Measurements from ENCODE around the gene ZNF385B. TPM values are rescaled to one million over a fixed set of nuclear protein-coding genes. Genes with fewer than 3 reads are reported as not detected.

The ZNF385B gene
- total RNA-seq, 1 experiment from 2014 or later = 0.28 TPM

DNA sequence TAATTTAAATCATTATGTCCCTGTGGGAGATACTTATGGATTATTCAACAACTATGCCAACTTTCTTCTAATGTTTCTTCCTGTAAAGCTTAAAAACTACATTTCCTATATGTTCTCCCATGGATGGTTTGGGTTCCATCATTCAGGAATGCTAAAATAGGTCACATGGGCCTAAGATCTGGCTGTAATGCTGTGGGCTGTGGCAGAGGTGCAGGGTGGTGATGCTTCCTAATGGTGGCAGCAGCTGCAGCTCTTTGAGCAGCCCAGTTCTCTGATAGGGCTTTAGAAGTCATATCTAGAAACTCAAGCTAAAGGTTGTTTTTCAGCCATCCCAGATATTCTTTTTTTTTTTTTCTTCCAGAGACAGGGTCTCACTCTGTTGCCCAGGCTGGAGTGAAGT is 266.1 kb downstream of the ZNF385B start:
- Histone ChIP-seq H3K4me1 (ENCODE audit: control insufficient read depth, insufficient read depth, low read length) (no peaks in the 10 kb centered on the region), H3K27me3 (ENCODE audit: control insufficient read depth, insufficient read depth, low read length) (no peaks in the 10 kb centered on the region), H3K36me3 (ENCODE audit: control insufficient read depth, insufficient read depth, low read length) (no peaks in the 10 kb centered on the region), H3K4me3 (ENCODE audit: low read depth in 2 of 2, low read length in 2 of 2) (no peak overlapping the region), H3K27ac (ENCODE audit: low read length) (no peak overlapping the region), H3K9me3 (ENCODE audit: control insufficient read depth, insufficient read depth, low read depth, low read length) (no peaks in the 10 kb centered on the region)
- intact Hi-C loops (cut with micrococcal nuclease; ENCODE audit: unreplicated experiment) (no loop called here), in situ Hi-C loops (cut with HindIII; ENCODE audit: low pct_unique_long_range_greater_than_20kb, low sequenced_read_pairs) (no loop called here)
- ATAC-seq (no peak), DNase-seq (ENCODE audit: low read depth, low spot score) (no peak)
- ChIA-PET POLR2A (no interaction called here), CTCF (no interaction called here)
- no TSS peak for BruUV-seq (replicated peaks)
- TF ChIP-seq, protein P1, sequence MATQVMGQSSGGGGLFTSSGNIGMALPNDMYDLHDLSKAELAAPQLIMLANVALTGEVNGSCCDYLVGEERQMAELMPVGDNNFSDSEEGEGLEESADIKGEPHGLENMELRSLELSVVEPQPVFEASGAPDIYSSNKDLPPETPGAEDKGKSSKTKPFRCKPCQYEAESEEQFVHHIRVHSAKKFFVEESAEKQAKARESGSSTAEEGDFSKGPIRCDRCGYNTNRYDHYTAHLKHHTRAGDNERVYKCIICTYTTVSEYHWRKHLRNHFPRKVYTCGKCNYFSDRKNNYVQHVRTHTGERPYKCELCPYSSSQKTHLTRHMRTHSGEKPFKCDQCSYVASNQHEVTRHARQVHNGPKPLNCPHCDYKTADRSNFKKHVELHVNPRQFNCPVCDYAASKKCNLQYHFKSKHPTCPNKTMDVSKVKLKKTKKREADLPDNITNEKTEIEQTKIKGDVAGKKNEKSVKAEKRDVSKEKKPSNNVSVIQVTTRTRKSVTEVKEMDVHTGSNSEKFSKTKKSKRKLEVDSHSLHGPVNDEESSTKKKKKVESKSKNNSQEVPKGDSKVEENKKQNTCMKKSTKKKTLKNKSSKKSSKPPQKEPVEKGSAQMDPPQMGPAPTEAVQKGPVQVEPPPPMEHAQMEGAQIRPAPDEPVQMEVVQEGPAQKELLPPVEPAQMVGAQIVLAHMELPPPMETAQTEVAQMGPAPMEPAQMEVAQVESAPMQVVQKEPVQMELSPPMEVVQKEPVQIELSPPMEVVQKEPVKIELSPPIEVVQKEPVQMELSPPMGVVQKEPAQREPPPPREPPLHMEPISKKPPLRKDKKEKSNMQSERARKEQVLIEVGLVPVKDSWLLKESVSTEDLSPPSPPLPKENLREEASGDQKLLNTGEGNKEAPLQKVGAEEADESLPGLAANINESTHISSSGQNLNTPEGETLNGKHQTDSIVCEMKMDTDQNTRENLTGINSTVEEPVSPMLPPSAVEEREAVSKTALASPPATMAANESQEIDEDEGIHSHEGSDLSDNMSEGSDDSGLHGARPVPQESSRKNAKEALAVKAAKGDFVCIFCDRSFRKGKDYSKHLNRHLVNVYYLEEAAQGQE (IDR thresholded peaks at IDR 0.05; ENCODE audit: insufficient read depth in 1 of 2, low read depth in 2 of 2, low read length in 1 of 2) = no peak
- no peak for TF ChIP-seq POLR2AphosphoS5 (IDR thresholded peaks at IDR 0.05; ENCODE audit: low read depth, low read length)
- TF ChIP-seq, protein P2, sequence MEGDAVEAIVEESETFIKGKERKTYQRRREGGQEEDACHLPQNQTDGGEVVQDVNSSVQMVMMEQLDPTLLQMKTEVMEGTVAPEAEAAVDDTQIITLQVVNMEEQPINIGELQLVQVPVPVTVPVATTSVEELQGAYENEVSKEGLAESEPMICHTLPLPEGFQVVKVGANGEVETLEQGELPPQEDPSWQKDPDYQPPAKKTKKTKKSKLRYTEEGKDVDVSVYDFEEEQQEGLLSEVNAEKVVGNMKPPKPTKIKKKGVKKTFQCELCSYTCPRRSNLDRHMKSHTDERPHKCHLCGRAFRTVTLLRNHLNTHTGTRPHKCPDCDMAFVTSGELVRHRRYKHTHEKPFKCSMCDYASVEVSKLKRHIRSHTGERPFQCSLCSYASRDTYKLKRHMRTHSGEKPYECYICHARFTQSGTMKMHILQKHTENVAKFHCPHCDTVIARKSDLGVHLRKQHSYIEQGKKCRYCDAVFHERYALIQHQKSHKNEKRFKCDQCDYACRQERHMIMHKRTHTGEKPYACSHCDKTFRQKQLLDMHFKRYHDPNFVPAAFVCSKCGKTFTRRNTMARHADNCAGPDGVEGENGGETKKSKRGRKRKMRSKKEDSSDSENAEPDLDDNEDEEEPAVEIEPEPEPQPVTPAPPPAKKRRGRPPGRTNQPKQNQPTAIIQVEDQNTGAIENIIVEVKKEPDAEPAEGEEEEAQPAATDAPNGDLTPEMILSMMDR (IDR thresholded peaks at IDR 0.05) = peak; percentile 5; the same call in 1 of the 2 replicates

DNA sequence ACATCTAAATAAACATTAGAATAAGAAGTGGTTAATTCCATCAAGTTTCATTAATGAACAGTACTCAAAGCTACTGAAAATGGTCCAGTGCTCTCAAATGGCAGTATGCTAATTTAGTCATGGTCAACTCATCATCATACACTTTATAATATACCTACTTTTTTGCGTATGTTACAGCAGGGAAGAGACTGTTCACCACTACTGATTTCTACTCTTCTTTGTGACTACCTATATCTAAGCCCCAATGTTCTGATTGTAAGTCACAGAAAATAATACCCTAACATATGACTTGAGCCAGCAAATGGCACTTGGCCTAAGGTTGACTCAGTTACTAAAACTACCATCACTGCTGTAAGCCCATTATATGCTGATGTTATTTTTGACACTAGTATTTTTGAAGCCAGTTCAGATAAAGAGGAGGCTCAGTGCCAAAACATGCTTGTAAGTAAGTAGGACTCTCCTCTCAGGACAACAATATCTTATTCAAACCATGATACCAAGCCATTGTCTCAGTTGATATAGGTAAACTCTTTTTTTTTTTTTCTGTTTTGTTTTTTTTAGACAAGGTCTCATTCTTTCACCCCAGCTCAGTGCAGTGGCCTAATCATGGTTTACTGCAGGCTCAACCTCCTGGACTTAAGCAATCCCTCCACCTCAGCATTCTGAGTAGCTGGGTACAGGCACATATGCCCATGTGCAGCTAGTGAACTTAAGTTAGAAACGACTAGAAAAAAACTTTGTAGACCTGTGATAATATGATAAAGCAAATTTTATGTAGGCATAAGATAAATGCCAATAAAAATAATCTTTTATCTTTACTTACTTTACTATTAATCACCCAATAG is 266.9 kb downstream of the ZNF385B start:
- H3K4me3 ChIP-seq (ENCODE audit: low read depth in 2 of 2, low read length in 2 of 2) = no peak overlapping the region
- ATAC-seq (no peak), DNase-seq (ENCODE audit: low read depth, low spot score) (no peak)
- H3K27me3 ChIP-seq (ENCODE audit: control insufficient read depth, insufficient read depth, low read length) = no peaks in the 10 kb centered on the region
- no peak overlapping the region for H3K27ac ChIP-seq (ENCODE audit: low read length)
- BruUV-seq (replicated peaks) = no TSS peak
- POLR2A ChIA-PET = no interaction called here
- H3K4me1 ChIP-seq (ENCODE audit: control insufficient read depth, insufficient read depth, low read length) = no peaks in the 10 kb centered on the region
- H3K9me3 ChIP-seq (ENCODE audit: control insufficient read depth, insufficient read depth, low read depth, low read length) = no peaks in the 10 kb centered on the region
- in situ Hi-C loops (cut with HindIII; ENCODE audit: low pct_unique_long_range_greater_than_20kb, low sequenced_read_pairs) = no loop called here
- intact Hi-C loops (cut with micrococcal nuclease; ENCODE audit: unreplicated experiment) = no loop called here
- H3K36me3 ChIP-seq (ENCODE audit: control insufficient read depth, insufficient read depth, low read length) = no peaks in the 10 kb centered on the region
- CTCF ChIA-PET = no interaction called here
- no peak for TF ChIP-seq POLR2AphosphoS5 (IDR thresholded peaks at IDR 0.05; ENCODE audit: low read depth, low read length)
- TF ChIP-seq TCF7L2 (IDR thresholded peaks at IDR 0.05; ENCODE audit: low read depth, low read length) = no peak
- TF ChIP-seq, protein P2 (IDR thresholded peaks at IDR 0.05) = no peak
- TF ChIP-seq, protein P1 (IDR thresholded peaks at IDR 0.05; ENCODE audit: insufficient read depth in 1 of 2, low read depth in 2 of 2, low read length in 1 of 2) = no peak
- no peak for TF ChIP-seq SIN3A (IDR thresholded peaks at IDR 0.05; ENCODE audit: borderline replicate concordance, insufficient read depth, low read depth, low read length)

All from Panc1 (cell line).